ENCODE data around the gene GDA. TPM values are rescaled to one million over a fixed set of nuclear protein-coding genes. Genes with fewer than 3 reads are reported as not detected.
"Not testable (repeated sequence)": the region's sequence is repeated elsewhere in the genome, so short reads cannot be mapped to it uniquely, and the experiment has no call there.

GDA gene
- total RNA-seq, 1 donor from 2014 or later, result 1.8 TPM

DNA sequence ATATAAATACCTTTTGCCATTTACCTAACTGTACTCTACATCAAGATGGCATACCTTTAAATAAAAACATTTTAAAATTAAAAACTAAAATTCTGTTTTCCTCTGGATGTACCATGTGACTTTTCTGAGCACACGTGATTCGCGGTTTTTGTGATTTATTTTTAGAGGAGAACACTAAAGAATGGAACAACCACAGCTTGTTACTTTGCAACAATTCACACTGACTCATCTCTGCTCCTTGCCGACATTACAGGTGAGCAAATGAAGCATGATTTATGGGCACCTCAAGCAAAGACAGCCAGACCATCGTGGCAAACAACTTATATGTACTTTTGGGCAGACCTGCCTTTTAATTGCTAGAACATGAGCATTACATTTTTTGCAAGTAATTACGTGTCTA lies 61.3 kb downstream of the GDA start:
- no peak for DNase-seq

DNA sequence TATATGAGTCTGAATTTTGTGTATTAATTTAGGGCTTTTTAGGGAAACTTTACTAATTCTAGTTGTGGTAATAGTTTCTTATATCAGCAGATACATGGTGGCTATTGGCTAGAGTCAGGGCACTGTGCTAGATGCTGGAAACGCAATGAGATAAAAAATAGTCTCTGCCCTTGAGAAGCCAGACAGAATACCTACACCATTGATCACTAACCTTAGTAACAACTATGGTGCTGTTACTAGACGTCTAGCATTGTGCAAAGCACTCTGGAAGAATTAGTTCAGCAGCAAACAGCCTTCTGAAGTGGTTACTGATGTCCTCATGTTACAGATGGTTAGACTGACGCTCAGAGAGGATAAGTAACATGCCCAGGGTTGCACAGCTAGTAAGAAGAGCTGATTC lies 61.8 kb downstream of the GDA start:
- DNase-seq, result no peak

DNA sequence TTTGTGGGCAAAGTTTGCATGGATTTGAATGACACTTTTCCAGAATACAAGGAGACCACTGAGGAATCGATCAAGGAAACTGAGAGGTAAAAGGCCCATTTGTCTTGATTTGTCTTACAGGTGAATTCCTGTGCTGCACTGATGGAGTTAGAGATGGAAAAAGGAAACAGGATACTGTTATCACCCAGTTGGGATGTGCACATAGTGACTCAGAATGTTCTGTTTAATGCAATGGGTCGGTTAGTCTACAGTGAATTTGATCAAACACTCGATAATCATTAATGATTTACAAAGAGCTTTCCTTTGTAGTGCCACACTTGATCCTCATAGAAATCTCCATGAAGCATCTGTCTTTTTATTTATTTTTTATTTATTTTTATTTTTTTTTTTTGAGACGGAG lies 64.7 kb downstream of the GDA start:
- no peak for DNase-seq

DNA sequence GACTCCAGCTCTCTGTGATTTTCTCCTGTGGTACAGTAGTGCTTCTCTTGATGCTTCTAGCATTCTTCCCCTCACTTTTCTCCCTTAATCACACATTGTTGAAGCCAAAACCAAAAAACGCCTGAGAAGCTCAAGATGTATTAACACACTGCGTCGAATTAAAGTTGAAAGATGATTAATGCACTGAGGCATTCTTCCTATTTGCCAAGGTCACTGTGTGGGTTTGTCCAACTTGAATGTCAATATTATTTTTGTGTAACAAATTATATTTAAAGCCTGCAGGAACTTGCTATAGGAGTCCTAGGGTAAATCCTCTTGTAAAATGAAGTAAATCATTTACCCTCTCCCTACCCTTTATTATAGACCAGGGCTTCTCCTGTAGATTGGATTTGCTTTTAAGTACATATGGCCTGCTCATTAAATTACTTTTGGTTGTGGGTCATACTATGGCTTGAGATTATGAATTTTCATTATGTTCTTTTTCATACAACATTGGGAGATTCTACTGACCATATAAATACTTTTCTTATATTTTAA lies 68.1 kb downstream of the GDA start:
- no peak for DNase-seq

DNA sequence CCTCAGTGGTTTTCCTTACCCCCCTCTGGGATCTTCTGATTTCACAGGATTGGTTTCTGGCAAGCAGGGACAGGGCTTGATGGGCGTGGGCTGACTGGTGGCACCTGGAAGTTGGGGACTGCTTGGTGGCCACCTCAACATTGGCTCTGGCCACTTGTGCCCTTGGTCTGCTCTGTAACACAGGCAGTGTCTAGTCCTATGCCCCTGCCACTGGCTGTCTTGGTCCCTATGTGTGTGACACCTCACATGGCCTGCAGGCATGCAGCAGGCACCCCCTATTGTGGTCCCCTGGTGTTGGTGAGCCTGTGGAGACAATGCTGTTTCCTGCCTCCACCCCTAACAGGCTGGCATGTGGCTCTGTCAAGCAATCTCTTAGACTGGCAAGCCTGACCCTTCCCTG lies 71.3 kb downstream of the GDA start:
- DNase-seq, result no peak

DNA sequence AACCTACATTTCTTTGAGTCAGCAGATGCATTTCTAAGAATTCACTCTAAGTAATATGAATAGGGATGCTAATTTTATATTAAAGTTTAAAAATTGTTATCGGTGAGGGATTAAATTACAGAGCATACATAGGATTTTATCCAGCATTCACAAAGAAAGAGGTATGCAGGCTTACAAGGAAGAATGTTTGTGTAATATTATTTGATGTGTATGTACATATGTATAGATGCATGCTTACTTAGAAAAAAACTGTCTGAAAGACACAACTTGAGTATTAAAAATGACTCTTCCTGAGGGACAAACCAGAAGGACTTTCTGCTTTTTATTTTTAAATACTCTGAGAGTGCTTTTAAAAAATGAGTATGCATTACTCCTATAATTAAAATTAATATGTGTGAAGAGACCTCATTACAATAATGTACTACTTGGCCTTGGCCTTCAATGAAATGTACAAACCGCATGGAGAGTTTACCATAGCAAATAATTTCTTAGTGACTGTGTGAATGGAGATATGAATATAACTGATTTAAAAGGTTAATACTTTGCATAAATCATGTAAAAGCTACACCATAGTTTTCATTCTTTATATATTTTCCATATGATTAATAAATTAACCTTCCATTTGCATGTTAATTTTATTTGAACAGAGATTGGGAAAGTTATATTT lies 77.0 kb downstream of the GDA start:
- DNase-seq, result no peak

DNA sequence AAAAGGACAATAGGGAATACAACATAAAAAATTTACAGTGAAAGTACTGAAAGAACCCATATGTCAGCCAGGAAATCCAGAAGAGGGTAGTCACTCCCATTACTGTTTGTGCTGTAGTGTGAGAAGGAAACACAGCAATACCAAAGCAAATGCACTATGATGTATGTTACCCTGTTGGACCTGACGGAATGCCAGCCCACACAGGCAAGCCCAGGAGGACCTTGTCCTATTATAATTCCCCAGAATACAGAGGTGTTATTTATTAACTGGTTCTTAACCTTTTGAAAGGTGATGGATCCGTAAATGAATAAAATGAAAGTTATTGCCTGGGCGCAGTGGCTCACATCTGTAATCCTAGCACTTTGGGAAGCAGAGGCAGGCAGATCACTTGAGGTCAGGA lies 79.0 kb downstream of the GDA start:
- no peak for DNase-seq

DNA sequence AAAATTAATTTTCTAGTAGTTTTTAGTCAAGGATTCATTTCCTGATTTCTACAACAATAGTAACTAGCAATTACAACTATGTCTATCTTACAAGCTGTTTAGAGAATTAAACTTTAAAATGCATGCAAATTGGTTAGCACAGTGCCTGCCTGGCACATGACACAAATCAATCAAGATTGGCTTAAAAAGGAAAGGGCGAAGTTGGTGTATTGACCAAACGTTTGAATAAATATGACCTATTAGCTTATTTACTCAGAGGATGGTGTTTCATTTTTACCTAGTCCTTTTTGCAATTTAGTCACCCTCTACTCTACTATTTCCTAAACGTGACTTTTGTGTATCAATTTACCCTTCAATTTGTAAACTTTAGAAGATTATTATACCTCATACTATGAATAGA lies 83.5 kb downstream of the GDA start:
- no peak for DNase-seq

DNA sequence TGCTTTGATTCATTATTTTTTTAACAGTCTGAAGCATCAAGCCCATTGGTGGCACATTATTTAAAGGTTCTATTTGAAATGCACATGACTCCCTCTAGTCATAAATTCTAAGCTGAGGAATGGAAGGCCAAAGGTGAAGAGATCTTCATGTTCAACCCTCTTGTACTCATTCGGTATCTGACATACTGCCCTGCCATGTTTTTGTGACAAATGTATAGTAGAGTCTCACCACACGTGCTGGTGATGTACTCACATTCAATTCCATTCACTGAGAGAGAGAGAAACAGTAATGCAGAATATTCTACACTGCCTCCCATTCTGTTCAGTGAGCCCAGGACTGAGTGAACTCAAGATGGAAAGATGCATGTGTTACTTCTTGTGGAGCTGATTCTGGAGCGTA lies 98.3 kb downstream of the GDA start:
- no peak for DNase-seq

DNA sequence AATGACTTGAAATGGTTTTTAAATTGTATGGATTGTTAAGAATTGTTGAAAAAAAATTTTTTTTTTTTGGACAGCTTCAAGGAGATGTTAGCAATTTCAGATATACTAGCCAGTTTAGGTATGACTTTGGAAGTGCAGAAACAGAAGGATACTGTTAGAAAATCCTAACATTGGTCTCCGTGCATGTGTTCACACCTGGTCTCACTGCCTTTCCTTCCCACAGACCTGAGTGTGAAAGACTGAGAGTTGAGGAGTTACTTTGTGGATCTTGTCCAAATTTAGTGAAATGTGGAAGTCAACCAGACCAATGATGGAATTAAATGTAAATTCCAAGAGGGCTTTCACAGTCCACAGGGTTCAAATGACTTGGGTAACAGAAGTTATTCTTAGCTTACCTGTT lies 102.3 kb downstream of the GDA start:
- no peak for DNase-seq

DNA sequence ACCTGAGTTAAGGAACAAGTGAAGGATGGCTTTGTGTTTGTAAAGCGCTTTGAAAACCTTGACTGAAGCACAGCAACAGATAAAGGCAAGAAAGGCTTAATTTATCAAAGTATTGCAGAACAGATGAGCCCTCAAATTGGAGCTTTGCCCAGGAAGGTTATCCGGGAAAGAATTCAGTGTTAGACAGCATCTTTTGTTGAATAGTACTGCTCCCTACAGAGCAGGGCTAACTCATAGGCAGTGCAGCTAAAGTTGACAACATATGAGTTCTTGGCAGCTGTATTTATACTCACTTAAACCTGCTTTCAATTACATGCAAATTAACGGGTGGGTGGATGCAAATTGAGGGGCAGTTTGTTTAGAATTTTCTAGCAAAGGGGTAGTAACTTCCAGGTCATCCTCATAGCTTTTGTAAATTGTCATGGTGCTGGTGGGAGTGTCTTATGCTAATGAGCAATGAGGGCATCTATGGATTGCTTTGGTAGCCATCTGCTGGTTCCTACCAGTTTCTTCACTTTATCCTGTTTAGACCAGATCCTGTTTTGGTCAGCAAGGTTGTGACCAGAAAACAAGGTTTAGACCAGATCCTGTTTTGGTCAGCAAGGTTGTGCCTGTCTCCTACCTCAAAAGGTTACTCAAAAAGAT lies 105.8 kb downstream of the GDA start:
- DNase-seq, result peak; percentile 3

DNA sequence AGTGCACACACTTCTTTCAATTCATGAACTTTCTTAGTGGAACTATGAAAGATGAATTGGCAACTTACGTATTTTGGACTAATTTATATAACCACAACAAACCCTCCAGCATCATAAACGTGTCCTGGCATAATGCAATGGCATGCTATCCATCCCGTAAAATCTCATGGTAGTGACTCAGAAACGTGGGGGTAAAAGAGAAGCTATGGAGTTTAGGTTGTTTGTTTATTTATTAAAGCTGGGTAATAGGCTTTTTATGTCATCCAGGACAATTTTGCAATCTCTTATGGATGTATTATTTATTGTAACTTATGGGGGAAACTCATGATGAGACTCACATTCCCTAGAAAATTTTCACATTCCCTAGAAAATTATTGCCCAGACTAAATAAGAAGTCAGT lies 106.3 kb downstream of the GDA start:
- no peak for DNase-seq

DNA sequence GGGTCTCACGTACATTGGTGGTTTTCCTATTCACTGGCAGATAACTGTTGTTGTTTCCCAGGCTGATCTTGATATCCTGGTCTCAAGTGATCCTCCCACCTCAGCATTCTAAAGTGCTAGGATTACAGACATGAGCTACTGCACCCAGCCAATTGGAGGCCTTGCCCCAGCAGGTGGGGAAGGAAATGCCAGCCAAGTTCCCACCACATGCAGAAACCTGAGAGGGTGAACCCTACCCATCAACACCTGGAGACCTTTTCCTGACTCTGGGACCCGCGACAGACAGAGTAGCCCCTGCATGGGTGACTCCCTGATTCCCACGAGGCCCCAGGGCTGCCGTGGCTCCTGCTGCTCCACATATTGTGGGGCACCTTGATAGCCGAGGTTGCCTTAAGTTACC lies 107.7 kb downstream of the GDA start:
- DNase-seq, result no peak

DNA sequence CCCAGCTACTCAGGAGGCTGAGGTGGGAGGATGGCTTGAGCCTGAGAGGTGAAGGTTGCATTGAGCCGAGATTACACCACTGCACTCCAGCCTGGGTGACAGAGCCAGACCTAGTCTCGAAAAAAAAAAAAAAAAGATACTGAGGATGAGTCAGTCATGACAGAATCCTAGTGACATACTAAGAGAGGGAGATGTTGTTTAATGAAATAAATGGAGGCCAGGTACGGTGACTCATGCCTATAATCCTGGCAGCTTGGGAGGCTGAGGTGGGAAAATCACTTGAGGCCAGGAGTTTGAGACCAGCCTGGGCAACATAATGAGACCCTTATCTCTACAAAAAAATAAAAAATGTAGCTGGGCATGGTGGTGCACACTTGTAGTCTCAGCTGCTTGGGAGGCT lies 108.6 kb downstream of the GDA start:
- no peak for DNase-seq

DNA sequence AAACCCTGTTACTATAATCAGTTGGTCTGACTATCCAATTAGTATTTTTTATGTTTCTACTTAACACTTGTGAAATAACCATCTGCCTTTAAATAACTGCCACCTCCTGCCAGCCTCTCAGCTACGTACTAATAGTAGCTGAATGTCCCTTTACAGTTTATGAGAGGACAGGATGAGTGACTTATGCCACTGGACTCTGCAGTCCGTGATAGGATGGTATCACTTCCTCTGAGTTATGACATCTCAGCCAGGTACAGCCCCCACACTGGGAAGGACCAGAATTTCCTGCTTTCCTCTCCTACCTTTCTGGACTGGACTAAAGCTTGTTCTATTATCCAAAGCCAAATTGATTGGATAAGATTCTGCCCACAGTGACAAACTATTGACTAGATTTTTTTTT lies 112.8 kb downstream of the GDA start:
- no peak for DNase-seq

DNA sequence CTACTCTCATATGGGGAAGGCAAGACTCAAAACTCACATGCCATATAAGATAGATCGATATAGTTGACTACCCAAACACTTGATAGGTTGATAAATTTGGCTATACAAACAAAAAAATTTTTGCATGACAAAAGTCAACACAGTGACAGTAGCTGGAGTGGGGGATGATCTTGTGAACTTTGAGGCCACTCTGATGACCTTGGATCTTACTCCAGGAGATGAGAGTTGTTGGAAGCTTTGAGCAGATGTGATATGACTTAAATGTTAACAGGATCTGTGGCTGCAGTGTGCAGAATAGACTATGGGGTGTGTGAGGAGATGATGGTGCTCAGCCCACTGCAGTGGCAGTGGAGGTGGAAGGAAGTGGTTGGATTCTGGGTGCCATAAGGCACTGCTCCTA lies 114.3 kb downstream of the GDA start:
- DNase-seq, result no peak

DNA sequence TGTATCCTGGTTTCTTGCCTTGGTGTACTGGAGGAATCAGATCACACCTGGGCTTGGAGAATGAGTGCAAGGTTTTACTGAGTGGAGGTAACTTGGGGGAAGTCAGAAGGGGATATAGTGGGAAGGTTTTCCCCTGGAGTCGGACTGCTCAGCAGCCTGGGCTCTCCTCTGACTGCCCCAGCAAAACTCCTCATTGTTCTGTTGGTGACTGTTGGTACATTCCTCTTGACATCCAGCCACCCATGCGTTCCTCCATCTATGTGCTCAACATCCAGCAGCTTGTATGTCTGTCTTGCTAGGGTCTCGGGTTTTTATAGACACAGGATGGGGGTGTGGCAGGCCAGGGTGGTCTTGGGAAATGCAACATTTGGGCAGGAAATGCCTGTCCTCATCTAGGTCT lies 119.7 kb downstream of the GDA start:
- no peak for DNase-seq

DNA sequence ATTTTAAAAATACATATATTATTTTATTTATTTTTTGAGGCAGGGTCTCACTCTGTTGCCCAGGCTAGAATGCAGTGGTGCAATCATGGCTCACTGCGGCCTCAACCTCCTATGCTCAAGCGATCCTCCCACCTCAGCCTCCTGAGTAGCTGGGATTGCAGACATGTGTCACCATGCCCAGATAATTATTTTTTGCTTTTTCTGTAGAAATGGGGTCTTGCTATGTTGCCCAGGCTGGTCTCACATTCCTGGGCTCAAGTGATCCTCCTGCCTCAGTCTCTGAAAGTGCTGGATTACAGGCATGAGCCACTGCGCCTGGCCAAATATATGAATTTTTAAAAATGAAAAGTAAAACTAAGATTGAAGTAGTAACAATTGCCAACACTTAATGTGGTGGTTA lies 121.1 kb downstream of the GDA start:
- not testable (repeated sequence) for DNase-seq

DNA sequence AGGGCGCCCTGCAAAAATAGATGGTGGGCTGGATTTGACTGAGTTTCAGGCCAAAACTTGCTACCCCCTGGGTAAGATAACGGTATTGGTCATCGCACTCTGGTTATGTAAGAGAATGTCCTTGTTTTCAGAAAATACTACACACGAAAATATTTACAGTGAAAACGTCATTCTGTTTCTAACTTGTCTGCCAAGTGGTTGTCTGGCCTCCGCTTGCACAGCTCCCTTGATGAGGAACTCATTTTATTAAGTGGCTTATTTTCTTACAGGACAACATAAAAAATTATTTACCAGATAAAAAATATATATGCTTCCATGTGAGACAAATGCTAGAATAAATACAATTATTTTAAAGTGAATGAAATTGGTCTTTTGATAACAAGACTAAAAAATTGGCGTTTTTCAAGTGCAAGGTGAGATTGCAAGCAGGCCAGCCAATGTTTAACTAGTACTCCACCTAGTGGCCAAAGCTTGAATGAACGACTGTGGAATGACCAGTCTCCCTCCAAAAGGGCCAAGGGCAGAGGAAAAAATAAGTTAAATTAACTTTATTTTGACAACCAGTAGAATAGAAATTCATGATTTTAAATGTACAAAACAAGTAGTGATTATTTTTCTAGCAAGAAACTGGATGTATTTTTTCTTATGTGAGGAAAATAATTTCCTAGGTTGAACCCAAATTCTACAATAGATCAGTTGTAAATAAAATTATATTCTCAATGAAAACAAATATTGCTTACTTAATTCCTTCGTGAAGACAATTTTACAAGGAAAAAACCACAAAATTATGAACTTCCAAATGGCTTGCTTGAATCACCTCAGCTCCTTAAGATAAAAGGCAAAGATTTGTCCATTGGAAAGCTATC lies 122.6 kb downstream of the GDA start:
- peak; percentile 78 for DNase-seq

DNA sequence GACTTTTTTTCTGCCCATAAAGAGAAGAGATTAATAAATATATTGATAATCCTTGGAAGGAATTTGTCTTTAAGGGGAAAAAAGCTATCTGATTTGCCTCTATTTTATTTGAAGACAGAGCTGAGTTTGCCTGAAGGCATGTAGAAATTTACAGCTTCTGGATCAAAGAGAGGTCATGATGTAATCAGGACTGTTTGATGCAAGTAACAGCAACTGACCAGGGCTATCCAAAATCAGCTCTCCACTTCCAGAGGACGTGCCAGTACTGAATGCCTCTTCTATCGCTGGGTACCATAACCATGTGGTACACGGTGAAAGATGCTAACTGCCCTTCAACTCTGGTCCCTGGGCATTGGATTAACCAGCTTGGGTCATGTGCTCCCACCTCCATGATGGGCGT lies 125.2 kb downstream of the GDA start:
- DNase-seq, result no peak

DNA sequence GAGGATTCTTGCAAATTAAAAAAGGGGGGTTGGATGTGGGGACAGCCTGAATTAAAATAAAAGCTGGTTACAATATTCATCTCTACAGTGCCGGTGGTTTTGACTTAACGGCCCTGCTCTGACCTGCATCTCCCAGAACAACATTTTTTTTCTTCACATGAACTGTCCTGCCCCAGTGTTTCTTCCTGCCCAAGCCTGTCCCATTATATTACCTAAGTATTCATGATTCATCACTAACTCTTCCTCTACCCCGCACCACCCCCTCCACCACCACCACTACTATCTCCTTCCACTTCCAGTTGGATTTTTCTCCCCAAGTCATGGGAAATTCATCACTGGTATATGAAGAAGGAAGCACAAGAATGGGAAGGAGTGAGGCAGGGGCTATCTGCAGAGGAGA lies 125.7 kb downstream of the GDA start:
- no peak for DNase-seq

DNA sequence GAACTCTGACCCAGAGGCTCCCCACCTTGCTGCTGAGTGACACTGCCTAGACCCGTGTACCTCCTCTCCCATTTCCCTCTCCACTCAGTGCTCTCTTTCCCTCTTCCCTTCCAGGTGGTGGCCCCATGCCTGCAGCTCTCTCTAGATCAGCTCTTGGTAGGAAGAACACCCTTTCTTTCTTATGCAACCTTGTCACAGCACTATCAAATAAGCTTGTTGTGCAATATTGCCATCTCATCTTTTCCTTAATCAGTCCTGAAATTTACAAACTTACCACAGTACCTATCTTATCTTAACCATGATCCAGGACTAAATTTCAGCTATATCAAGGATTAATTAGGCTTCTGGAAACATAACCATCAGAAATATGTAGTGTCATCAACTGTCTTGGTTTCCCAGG lies 127.2 kb downstream of the GDA start:
- no peak for DNase-seq

DNA sequence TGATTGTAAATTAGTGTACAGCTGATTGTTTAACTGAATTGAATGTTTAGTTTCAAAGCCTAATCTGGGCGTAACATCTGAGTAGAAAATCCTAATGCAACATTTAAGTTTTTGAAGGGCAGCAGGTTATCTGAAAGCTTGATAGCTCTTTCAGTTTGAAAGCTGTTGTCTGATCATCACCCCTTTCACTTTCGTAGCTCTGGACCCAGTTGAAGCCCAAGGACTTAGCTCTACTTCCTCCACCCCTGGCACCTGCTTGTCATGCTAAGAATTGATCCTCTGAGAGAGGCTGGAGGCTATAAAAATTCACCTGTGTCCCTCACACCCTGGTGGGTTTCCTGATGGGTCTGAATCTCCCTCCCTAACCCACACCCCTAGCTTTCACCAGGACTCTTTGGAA lies 129.7 kb downstream of the GDA start:
- DNase-seq, result no peak
